K562 (cell line): ENCODE data around the gene SAMD8. TPM values are rescaled to one million over a fixed set of nuclear protein-coding genes. Genes with fewer than 3 reads are reported as not detected.

ENCODE experiments used
- BCOR ChIP-seq: fragments of 450-650 bp; IDR thresholded peaks from 2 replicates; pipeline ENCODE4 v1.6.1; 2016
- BMI1 ChIP-seq: fragments of 150-350 bp; IDR thresholded peaks from 2 replicates; pipeline ENCODE4 v1.6.1; 2014; ENCODE audit warnings: low read length
- CBX8 ChIP-seq: fragments of 200-600 bp; sonication (generic); IDR thresholded peaks from 2 replicates; pipeline ENCODE4 v1.6.1; 2012; ENCODE audit warnings: borderline replicate concordance, mixed run types, low read depth, mild to moderate bottlenecking, moderate library complexity, mixed read lengths, low read length, control low read depth, inconsistent platforms; ENCODE audit not compliant: poor library complexity, severe bottlenecking; ENCODE audit errors: extremely low read depth
- CC2D1A ChIP-seq: fragments of 450-650 bp; IDR thresholded peaks from 2 replicates; pipeline ENCODE4 v1.6.1; 2017; ENCODE audit warnings: mild to moderate bottlenecking
- CEBPG ChIP-seq, 3 experiments: fragments of 200-800 bp in 1 of 3; sonication (Bioruptor generic) in 1 of 3; sonication (generic) in 1 of 3; formaldehyde crosslinking in 1 of 3; IDR thresholded peaks in 2 of 3; conservative IDR thresholded peaks in 1 of 3; 2 replicates each; pipeline versions ENCODE4 v1.6.1 to v1.8.0; 2016 to 2022; ENCODE audit warnings: missing compliant biosample characterization in 2 of 3, missing genetic modification characterization in 2 of 3, mild to moderate bottlenecking in 1 of 3, missing genetic modification reagents in 1 of 3
- DIDO1 ChIP-seq: fragments of 450-650 bp; IDR thresholded peaks from 2 replicates; pipeline ENCODE4 v1.6.1; 2016; ENCODE audit warnings: low read depth, missing biosample characterization, missing genetic modification characterization
- GTF3C2 ChIP-seq: IDR thresholded peaks from 3 replicates; pipeline ENCODE4 v1.6.1; 2011; ENCODE audit warnings: borderline replicate concordance, mild to moderate bottlenecking, moderate library complexity; ENCODE audit not compliant: insufficient read length; ENCODE audit errors: extremely low read depth
- HOMEZ ChIP-seq: fragments of 250-450 bp; sonication (Bioruptor Pico); IDR thresholded peaks from 2 replicates; pipeline ENCODE4 v1.4.0; 2020; ENCODE audit warnings: mild to moderate bottlenecking, moderate library complexity
- KAT2B ChIP-seq: IDR thresholded peaks from one replicate; pipeline ENCODE4 v1.6.1; 2012; ENCODE audit warnings: low read depth, mild to moderate bottlenecking, control low read depth, inconsistent platforms, low read length, moderate library complexity
- MNT ChIP-seq, 2 experiments: fragments of 450-650 bp; conservative IDR thresholded peaks; 2 replicates each; pipeline ENCODE4 v1.6.1; 2017; ENCODE audit warnings: mild to moderate bottlenecking in 2 of 2, moderate library complexity in 2 of 2
- MTA1 ChIP-seq: fragments of 450-650 bp; IDR thresholded peaks from 2 replicates; pipeline ENCODE4 v1.6.1; 2017; ENCODE audit warnings: borderline replicate concordance
- SP2 ChIP-seq: IDR thresholded peaks from 2 replicates; pipeline ENCODE4 v1.6.1; 2011; ENCODE audit warnings: mild to moderate bottlenecking, low read depth, low read length, moderate library complexity; ENCODE audit not compliant: poor library complexity, severe bottlenecking; ENCODE audit errors: extremely low read depth
- SRF ChIP-seq, 2 experiments: fragments of 250-450, 450-650 bp in 1 of 2; sonication (Bioruptor Pico) in 1 of 2; sonication (generic) in 1 of 2; formaldehyde crosslinking; IDR thresholded peaks; 2 replicates each; pipeline versions ENCODE4 v1.5.0 to v1.5.1; 2020 to 2022; ENCODE audit warnings: mild to moderate bottlenecking in 1 of 2, missing genetic modification reagents in 1 of 2
- TBP ChIP-seq: optimal IDR thresholded peaks from 2 replicates; pipeline ENCODE3; 2011; ENCODE audit warnings: low read depth, low read length, improper control_type of control experiment
- ZNF133 ChIP-seq: fragments of 250-450 bp; sonication (Bioruptor Pico); IDR thresholded peaks from 2 replicates; pipeline ENCODE4 v1.4.0; 2020; ENCODE audit warnings: mild to moderate bottlenecking
- polyA plus RNA-seq, 8 experiments: library from polyadenylated mRNA; depleted of rRNA in 4 of 8; stranded (reverse) in 5 of 8; unstranded in 3 of 8; fragments of >200 nt; fragmentation: Nextera tagmentation in 2 of 8; fragmentation: Illumina TruSeq in 1 of 8; extraction: Ambion mirVana in 2 of 8; extraction: Trizol in 1 of 8; gene quantifications; 2 replicates each; pipeline versions ENCODE4 v1.2.1 to v1.2.3, GENCODE V29; 2011 to 2014; ENCODE audit warnings: inconsistent platforms in 1 of 8, missing spikeins in 1 of 8
- total RNA-seq, 7 experiments: library from RNA; depleted of rRNA in 6 of 7; stranded (reverse); fragments of >200 nt in 6 of 7; fragmentation: Illumina TruSeq in 2 of 7; extraction: Trizol in 2 of 7; gene quantifications; 2 replicates each; pipeline versions ENCODE4 v1.2.1 to v1.2.3, GENCODE V29; 2011 to 2021; ENCODE audit warnings: low replicate concordance in 1 of 7
- TF ChIP-seq, protein P1 (sequence below), 2 experiments: fragments of 450-650 bp in 1 of 2; sonication (generic) in 1 of 2; formaldehyde crosslinking; conservative IDR thresholded peaks; 2 replicates each; pipeline versions ENCODE4 v1.4.0 to v1.8.1; 2020 to 2022; ENCODE audit warnings: mild to moderate bottlenecking in 1 of 2, missing genetic modification reagents in 1 of 2

SAMD8 gene
- total and polyA plus RNA-seq, 9 of the 15 experiments (the other 6 are each of a cell fraction or from before 2014, with no cell fraction given), result 2.7 to 16.1 (median 6.2) TPM

DNA sequence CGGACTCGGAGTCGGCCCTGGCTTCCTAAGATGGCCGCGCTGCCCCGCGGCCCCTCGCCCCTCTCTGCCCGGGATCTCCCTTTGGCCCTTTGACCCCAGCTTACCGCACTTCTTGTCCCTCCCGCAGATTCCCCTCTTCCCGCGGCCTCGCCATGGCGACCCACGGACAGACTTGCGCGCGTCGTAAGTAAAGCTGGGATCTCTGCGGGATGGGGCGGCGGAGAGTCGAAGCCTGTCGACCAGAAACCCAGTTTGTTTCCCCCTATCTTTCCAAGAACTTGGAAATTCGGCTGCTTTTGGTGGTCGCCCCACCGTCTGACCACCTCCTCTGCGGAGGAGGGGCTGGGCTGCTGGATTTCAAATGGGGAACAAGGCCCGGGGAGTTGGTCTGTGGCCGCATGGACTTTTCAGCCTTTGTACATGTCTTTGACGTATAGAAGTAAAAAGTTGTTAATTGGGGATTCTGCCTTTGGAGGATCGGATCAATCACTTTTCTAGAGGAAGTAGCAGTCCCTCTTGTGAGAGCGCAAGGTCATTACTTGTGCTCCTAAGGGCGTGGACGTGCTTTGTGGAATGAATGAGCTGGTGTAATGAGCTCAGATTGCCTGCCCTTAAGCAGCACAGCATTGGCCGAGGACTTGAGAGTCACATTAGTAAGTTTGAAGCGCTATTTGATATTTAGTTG is 99.7 kb downstream of the SAMD8 start (continued):
- no peak for TF ChIP-seq HOMEZ (CRISPR knock-in tag)
- TF ChIP-seq CEBPG (CRISPR knock-in tag; IDR thresholded peaks at IDR 0.05), result no peak; the same call in 1 of the 2 replicates
- no peak for TF ChIP-seq CEBPG (tag; conservative IDR thresholded peaks at IDR 0.05 in 1 of 2, IDR thresholded peaks at IDR 0.05 in 1 of 2)
- no peak for TF ChIP-seq GTF3C2
- no peak for TF ChIP-seq SP2
- TF ChIP-seq TBP, result peak; percentile 22
- TF ChIP-seq BMI1, result no peak
- no peak for TF ChIP-seq ZNF133 (CRISPR knock-in tag)
- no peak for TF ChIP-seq DIDO1 (tag)
- TF ChIP-seq SRF (CRISPR knock-in tag; IDR thresholded peaks at IDR 0.05), result no peak
- TF ChIP-seq CBX8, result no peak
- TF ChIP-seq BCOR, result no peak
- TF ChIP-seq MTA1, result no peak
- no peak; a peak in 1 of 4 replicates for TF ChIP-seq MNT (conservative IDR thresholded peaks at IDR 0.05)
- no peak; the same call in 1 of the 2 replicates for TF ChIP-seq CC2D1A
- TF ChIP-seq, protein P1, sequence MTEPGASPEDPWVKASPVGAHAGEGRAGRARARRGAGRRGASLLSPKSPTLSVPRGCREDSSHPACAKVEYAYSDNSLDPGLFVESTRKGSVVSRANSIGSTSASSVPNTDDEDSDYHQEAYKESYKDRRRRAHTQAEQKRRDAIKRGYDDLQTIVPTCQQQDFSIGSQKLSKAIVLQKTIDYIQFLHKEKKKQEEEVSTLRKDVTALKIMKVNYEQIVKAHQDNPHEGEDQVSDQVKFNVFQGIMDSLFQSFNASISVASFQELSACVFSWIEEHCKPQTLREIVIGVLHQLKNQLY (CRISPR knock-in tag; conservative IDR thresholded peaks at IDR 0.05), result 0 out of 4 replicates have a peak, but pooled peaks of 1 of the 2 experiments have one; percentile 45
- no peak for TF ChIP-seq KAT2B
